ENCODE measurements around the gene ATP1A1. TPM values are rescaled to one million over a fixed set of nuclear protein-coding genes. Genes with fewer than 3 reads are reported as not detected.

The ATP1A1 gene
- total and polyA plus RNA-seq, 9 of the 15 experiments (the other 6 are each of a cell fraction or from before 2014, with no cell fraction given): 99.3 to 513 (median 234) TPM

DNA sequence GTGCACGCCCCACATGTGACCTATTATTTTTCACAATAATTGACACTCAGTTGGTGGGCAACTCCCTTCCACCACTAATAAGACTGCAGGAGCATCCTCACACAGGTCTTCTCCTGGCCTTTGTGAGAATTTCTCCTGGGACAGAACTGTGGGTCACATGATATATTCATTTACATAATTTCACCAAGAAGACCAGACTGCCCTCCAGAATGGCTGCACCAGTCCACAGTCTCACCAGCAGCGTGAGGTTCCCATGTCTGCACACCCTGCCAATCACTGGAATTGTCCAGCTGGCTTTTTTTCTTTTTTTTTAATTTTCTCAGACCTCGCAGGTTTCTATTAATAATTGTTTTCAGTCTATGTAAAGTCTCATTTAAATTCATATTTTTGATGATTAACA lies 41.3 kb downstream of the ATP1A1 start (continued):
- no peak for TF ChIP-seq ZFP36 (IDR thresholded peaks at IDR 0.05; ENCODE audit: low read depth, low read length, partially characterized antibody)
- no peak for TF ChIP-seq ZNF507 (tag; conservative IDR thresholded peaks at IDR 0.05)
- TF ChIP-seq MEIS2 (IDR thresholded peaks at IDR 0.05; ENCODE audit: partially characterized antibody): no peak

DNA sequence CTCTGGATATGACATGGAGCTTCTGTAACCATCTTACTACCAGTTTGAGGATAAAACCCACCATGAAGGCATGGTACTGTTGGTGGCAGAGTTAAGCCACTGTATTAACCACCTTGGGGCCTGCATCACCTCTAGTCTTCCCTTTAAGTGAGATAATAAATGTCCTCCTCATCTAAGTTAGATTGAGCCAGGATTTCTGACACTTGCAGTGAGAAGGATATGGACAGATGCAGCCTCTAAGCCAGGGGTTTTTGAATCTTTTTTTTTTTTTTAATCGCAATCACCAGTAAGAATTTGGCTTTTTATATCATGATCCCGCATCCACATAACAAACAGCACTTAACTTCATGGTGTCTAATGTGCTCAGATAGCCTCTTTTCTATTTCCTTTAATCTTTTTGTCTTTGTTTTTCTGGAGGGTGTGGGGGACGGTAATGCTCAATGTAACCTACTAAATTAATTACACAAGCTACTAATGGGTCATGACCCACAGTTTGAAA lies 42.2 kb downstream of the ATP1A1 start:
- no TSS peak for BruUV-seq (replicated peaks)
- 6% methylated on average over 3 of the region's 3 CpGs for WGBS (ENCODE audit: insufficient coverage, low coverage, missing lambda C conversion rate)
- H2AFZ ChIP-seq (ENCODE audit: low read depth, low read length): peak overlapping the region; percentile 21; the same call in 1 of the 2 replicates
- peaks cover 47 to 84% of the 10 kb centered on the region in 2 experiments for H3K4me1 ChIP-seq (replicated peaks in 1 of 2; ENCODE audit: control insufficient read depth in 2 of 2, insufficient read depth in 2 of 2, low read length in 2 of 2)
- H3K36me3 ChIP-seq (ENCODE audit: control insufficient read depth, insufficient read depth, low read length): no peaks in the 10 kb centered on the region
- intact Hi-C loops (cut with micrococcal nuclease) (loop anchor here (2.0 to 5.0 kb wide), 3 partner anchors 40 to 263 kb away; no protein-coding TSS in a partner anchor), in situ Hi-C loops (cut with MboI) (no loop called here)
- H3K4me3 ChIP-seq: no peak overlapping the region
- no peaks in the 10 kb centered on the region for H3K9me1 ChIP-seq (ENCODE audit: control insufficient read depth, insufficient read depth, low read length)
- H3K9ac ChIP-seq (ENCODE audit: insufficient read depth in 1 of 2, low read depth in 2 of 2, low read length in 2 of 2): peak overlapping the region in 1 of 2 experiments; percentile 33; a peak in 2 of 4 replicates
- ATAC-seq (no peak), DNase-seq (ENCODE audit: extremely low read depth in 1 of 4, low spot score in 3 of 4) (no peak), FAIRE-seq (no peak)
- ChIA-PET POLR2A (interaction anchor here (0.6 to 2.3 kb wide), 11 partner anchors 8 to 104 kb away, joined by 3 to 13 read pairs (median 3); no protein-coding TSS in a partner anchor), CTCF (ENCODE audit: low intra/inter-chr PET ratio) (interaction anchor here (0.5 to 0.7 kb wide), 2 partner anchors 25 to 1669 kb away, joined by 3 to 4 read pairs; no protein-coding TSS in a partner anchor)
- H3K4me2 ChIP-seq (ENCODE audit: insufficient read depth, low read length): peak overlapping the region; percentile 64
- no peaks in the 10 kb centered on the region for H4K20me1 ChIP-seq (replicated peaks; ENCODE audit: control insufficient read depth, insufficient read depth, low read length)
- H3K9me3 ChIP-seq (replicated peaks; ENCODE audit: control insufficient read depth, insufficient read depth, low read depth, low read length): no peaks in the 10 kb centered on the region
- H3K27me3 ChIP-seq (ENCODE audit: control insufficient read depth in 2 of 2, insufficient read depth in 2 of 2, low read length in 2 of 2): no peaks in the 10 kb centered on the region
- H3K79me2 ChIP-seq (ENCODE audit: control insufficient read depth, insufficient read depth, low read length): peaks cover 10% of the 10 kb centered on the region; the same call in 2 of the 3 replicates
- H3K27ac ChIP-seq (ENCODE audit: extremely low read depth, low read depth, low read length): peak overlapping the region; percentile 55
- TF ChIP-seq PYGO2 (tag; IDR thresholded peaks at IDR 0.05) (no peak), SMARCB1 (IDR thresholded peaks at IDR 0.05; ENCODE audit: insufficient read length, low read depth) (no peak), ADNP (tag; IDR thresholded peaks at IDR 0.05) (0 out of 2 replicates have a peak, but pooled peaks have one; percentile 47), HSF4 (CRISPR knock-in tag; IDR thresholded peaks at IDR 0.05; ENCODE audit: borderline replicate concordance) (no peak), BCL6 (CRISPR knock-in tag; IDR thresholded peaks at IDR 0.05) (no peak), HDGF (IDR thresholded peaks at IDR 0.05) (peak; percentile 77; the same call in 1 of the 2 replicates), KDM5B (IDR thresholded peaks at IDR 0.05; ENCODE audit: insufficient replicate concordance, low read depth, low read length) (no peak), POLR2B (IDR thresholded peaks at IDR 0.05; ENCODE audit: low read depth, partially characterized antibody) (peak; percentile 21), FOS (IDR thresholded peaks at IDR 0.05; ENCODE audit: extremely low read depth, insufficient read length) (no peak), ZNF384 (IDR thresholded peaks at IDR 0.05; ENCODE audit: low read depth, low read length) (0 out of 2 replicates have a peak, but pooled peaks have one; percentile 24), RNF2 (IDR thresholded peaks at IDR 0.05) (no peak), ATF1 (CRISPR knock-in tag; IDR thresholded peaks at IDR 0.05) (no peak), ATF1 (tag; IDR thresholded peaks at IDR 0.05) (no peak), GATAD2A (IDR thresholded peaks at IDR 0.05) (peak; percentile 22; the same call in 1 of the 2 replicates), ZBED1 (IDR thresholded peaks at IDR 0.05) (no peak), ZKSCAN8 (CRISPR knock-in tag; IDR thresholded peaks at IDR 0.05) (peak; percentile 65; the same call in 1 of the 2 replicates), SMARCA5 (IDR thresholded peaks at IDR 0.05) (peak; percentile 80), LARP7 (IDR thresholded peaks at IDR 0.05) (0 out of 2 replicates have a peak, but pooled peaks have one; percentile 14), OTX1 (CRISPR knock-in tag; IDR thresholded peaks at IDR 0.05) (no peak), ARHGAP35 (IDR thresholded peaks at IDR 0.05; ENCODE audit: partially characterized antibody) (peak; percentile 14), GATAD2B (IDR thresholded peaks at IDR 0.05; ENCODE audit: borderline replicate concordance) (no peak)
- TF ChIP-seq, protein P1, sequence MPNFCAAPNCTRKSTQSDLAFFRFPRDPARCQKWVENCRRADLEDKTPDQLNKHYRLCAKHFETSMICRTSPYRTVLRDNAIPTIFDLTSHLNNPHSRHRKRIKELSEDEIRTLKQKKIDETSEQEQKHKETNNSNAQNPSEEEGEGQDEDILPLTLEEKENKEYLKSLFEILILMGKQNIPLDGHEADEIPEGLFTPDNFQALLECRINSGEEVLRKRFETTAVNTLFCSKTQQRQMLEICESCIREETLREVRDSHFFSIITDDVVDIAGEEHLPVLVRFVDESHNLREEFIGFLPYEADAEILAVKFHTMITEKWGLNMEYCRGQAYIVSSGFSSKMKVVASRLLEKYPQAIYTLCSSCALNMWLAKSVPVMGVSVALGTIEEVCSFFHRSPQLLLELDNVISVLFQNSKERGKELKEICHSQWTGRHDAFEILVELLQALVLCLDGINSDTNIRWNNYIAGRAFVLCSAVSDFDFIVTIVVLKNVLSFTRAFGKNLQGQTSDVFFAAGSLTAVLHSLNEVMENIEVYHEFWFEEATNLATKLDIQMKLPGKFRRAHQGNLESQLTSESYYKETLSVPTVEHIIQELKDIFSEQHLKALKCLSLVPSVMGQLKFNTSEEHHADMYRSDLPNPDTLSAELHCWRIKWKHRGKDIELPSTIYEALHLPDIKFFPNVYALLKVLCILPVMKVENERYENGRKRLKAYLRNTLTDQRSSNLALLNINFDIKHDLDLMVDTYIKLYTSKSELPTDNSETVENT (CRISPR knock-in tag; IDR thresholded peaks at IDR 0.05): no peak
